ENCODE results near the gene SIRT4. TPM values are rescaled to one million over a fixed set of nuclear protein-coding genes. Genes with fewer than 3 reads are reported as not detected.

SIRT4 gene
- total RNA-seq, 1 experiment from 2014 or later: 3.6 TPM

- Histone ChIP-seq H3K9me3 (ENCODE audit: insufficient read depth, low read depth) (no peaks in the 10 kb centered on the region), H4K20me1 (ENCODE audit: insufficient read depth) (no peaks in the 10 kb centered on the region), H3K27me3 (ENCODE audit: insufficient read depth, low read depth) (no peaks in the 10 kb centered on the region), H3K79me2 (ENCODE audit: low read depth) (no peaks in the 10 kb centered on the region), H2AFZ (no peak overlapping the region; the same call in 1 of the 2 replicates), H3K4me2 (peak overlapping the region; percentile 64), H3K9me2 (ENCODE audit: insufficient read depth) (no peaks in the 10 kb centered on the region), H3F3A (ENCODE audit: insufficient read depth, low read depth) (no peaks in the 10 kb centered on the region; the same call in 1 of the 2 replicates), H3K4me1 (replicated peaks; ENCODE audit: insufficient read depth) (peaks cover 5% of the 10 kb centered on the region; the same call in 1 of the 2 replicates), H3K4me3 (peak overlapping the region; percentile 22; the same call in 1 of the 2 replicates), H3K27ac (0 out of 2 replicates have a peak overlapping the region, but pooled peaks have one; percentile 9), H3K36me3 (ENCODE audit: low read depth) (no peaks in the 10 kb centered on the region)
- no TSS peak for BruUV-seq (replicated peaks)
- POLR2A ChIA-PET (ENCODE audit: unreplicated experiment): interaction anchor here (0.6 kb wide), 1 partner anchor 292 kb away, joined by 3 read pairs; no protein-coding TSS in a partner anchor
- intact Hi-C loops (cut with micrococcal nuclease; ENCODE audit: unreplicated experiment): loop anchor here (2.0 to 10.0 kb wide), 3 partner anchors 82 to 288 kb away; partner anchors contain the start of genes CABP1, COX6A1 and DYNLL1
- TF ChIP-seq, protein P1, sequence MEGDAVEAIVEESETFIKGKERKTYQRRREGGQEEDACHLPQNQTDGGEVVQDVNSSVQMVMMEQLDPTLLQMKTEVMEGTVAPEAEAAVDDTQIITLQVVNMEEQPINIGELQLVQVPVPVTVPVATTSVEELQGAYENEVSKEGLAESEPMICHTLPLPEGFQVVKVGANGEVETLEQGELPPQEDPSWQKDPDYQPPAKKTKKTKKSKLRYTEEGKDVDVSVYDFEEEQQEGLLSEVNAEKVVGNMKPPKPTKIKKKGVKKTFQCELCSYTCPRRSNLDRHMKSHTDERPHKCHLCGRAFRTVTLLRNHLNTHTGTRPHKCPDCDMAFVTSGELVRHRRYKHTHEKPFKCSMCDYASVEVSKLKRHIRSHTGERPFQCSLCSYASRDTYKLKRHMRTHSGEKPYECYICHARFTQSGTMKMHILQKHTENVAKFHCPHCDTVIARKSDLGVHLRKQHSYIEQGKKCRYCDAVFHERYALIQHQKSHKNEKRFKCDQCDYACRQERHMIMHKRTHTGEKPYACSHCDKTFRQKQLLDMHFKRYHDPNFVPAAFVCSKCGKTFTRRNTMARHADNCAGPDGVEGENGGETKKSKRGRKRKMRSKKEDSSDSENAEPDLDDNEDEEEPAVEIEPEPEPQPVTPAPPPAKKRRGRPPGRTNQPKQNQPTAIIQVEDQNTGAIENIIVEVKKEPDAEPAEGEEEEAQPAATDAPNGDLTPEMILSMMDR (conservative IDR thresholded peaks at IDR 0.05): no peak
- TF ChIP-seq EZH2 (IDR thresholded peaks at IDR 0.05; ENCODE audit: low read depth): no peak
- no peak for DNase-seq
- CTCF ChIA-PET: interaction anchor here (0.5 to 0.7 kb wide), 3 partner anchors 73 to 279 kb away, joined by 3 to 5 read pairs (median 4); no protein-coding TSS in a partner anchor
Observed at GRCh38 chr12:120357104-120357503, 55.0 kb downstream of the SIRT4 start.

- no peaks in the 10 kb centered on the region for H3K36me3 ChIP-seq (ENCODE audit: low read depth)
- BruUV-seq (replicated peaks): no TSS peak
- peaks cover 5% of the 10 kb centered on the region; the same call in 1 of the 2 replicates for H3K4me1 ChIP-seq (replicated peaks; ENCODE audit: insufficient read depth)
- no peak overlapping the region for H2AFZ ChIP-seq
- no peaks in the 10 kb centered on the region for H3K9me3 ChIP-seq (ENCODE audit: insufficient read depth, low read depth)
- H3K4me3 ChIP-seq: no peak overlapping the region
- H3K9me2 ChIP-seq (ENCODE audit: insufficient read depth): no peaks in the 10 kb centered on the region
- H3K27me3 ChIP-seq (ENCODE audit: insufficient read depth, low read depth): no peaks in the 10 kb centered on the region
- H3K79me2 ChIP-seq (ENCODE audit: low read depth): no peaks in the 10 kb centered on the region
- H3F3A ChIP-seq (ENCODE audit: insufficient read depth, low read depth): no peaks in the 10 kb centered on the region; the same call in 1 of the 2 replicates
- H3K27ac ChIP-seq: no peak overlapping the region
- ChIA-PET CTCF (no interaction called here), POLR2A (ENCODE audit: unreplicated experiment) (no interaction called here)
- intact Hi-C loops (cut with micrococcal nuclease; ENCODE audit: unreplicated experiment): loop anchor here (10.0 kb wide), 1 partner anchor 286 kb away; the partner anchor contains the start of gene CABP1
- no peaks in the 10 kb centered on the region for H4K20me1 ChIP-seq (ENCODE audit: insufficient read depth)
- H3K4me2 ChIP-seq: no peak overlapping the region
- DNase-seq: peak in 1 of 2 experiments; percentile 11
- TF ChIP-seq, protein P1 (conservative IDR thresholded peaks at IDR 0.05): no peak
- no peak for TF ChIP-seq EZH2 (IDR thresholded peaks at IDR 0.05; ENCODE audit: low read depth)
Observed at GRCh38 chr12:120358412-120359100, 56.4 kb downstream of the SIRT4 start.

DNA sequence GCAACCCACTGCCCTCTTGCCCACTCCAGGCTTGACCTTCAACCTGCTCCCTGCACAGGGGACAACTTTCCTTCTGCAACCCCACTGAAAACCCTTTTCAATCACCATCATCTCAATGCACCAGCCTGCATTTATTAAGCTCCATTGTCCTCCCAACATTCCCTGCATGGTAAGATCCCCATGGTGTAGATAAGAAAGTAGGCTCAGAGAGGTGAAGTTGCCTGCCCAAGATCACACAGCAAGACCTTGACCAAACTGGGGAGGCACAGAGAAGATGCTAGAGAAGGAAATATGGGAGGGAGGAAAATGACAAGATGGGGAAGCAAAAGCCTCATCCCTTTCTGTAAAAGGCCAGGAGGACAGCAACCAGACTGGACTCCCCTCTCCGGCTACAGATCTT is 57.0 kb downstream of the SIRT4 start:
- H2AFZ ChIP-seq: no peak overlapping the region
- no peaks in the 10 kb centered on the region for H3K79me2 ChIP-seq (ENCODE audit: low read depth)
- TF ChIP-seq EZH2 (IDR thresholded peaks at IDR 0.05; ENCODE audit: low read depth): no peak
- TF ChIP-seq, protein P1 (conservative IDR thresholded peaks at IDR 0.05): no peak
- H3F3A ChIP-seq (ENCODE audit: insufficient read depth, low read depth): no peaks in the 10 kb centered on the region; the same call in 1 of the 2 replicates
- intact Hi-C loops (cut with micrococcal nuclease; ENCODE audit: unreplicated experiment): loop anchor here (10.0 kb wide), 1 partner anchor 286 kb away; the partner anchor contains the start of gene CABP1
- no peaks in the 10 kb centered on the region for H3K27me3 ChIP-seq (ENCODE audit: insufficient read depth, low read depth)
- ChIA-PET CTCF (interaction anchor here (0.6 kb wide), 1 partner anchor 9 kb away, joined by 5 read pairs; no protein-coding TSS in a partner anchor), POLR2A (ENCODE audit: unreplicated experiment) (no interaction called here)
- DNase-seq: no peak
- H3K4me3 ChIP-seq: no peak overlapping the region
- peaks cover 5% of the 10 kb centered on the region; the same call in 1 of the 2 replicates for H3K4me1 ChIP-seq (replicated peaks; ENCODE audit: insufficient read depth)
- H3K9me3 ChIP-seq (ENCODE audit: insufficient read depth, low read depth): no peaks in the 10 kb centered on the region
- no peaks in the 10 kb centered on the region for H3K36me3 ChIP-seq (ENCODE audit: low read depth)
- BruUV-seq (replicated peaks): no TSS peak
- H3K4me2 ChIP-seq: no peak overlapping the region
- no peak overlapping the region for H3K27ac ChIP-seq
- H4K20me1 ChIP-seq (ENCODE audit: insufficient read depth): no peaks in the 10 kb centered on the region
- H3K9me2 ChIP-seq (ENCODE audit: insufficient read depth): no peaks in the 10 kb centered on the region

Data from PC-9 (cell line).